Measurements from ENCODE around the gene SYT9.

The SYT9 gene

DNA sequence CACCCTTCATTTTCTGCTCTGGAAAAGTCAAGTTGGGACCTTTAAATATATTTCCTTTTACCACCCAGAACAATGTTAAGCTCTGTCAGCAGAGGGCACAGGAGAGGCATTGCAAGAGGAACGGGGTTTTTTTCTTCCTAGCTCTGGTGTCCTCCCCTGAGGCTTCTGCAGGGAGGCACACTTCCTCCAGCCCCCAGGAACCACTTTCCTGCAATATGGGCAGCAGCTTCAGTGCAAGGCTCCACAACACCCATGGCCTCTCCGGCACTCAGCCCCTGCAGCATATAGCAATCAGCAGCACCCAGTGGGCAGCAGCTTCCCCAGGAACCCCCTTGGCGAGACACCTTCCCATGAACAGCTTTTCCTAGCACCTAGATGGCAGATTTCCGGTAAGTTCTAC is 101.4 kb downstream of the SYT9 start:
- no peaks in the 10 kb centered on the region for H3F3A ChIP-seq (ENCODE audit: control insufficient read depth, insufficient read depth)
- no peaks in the 10 kb centered on the region for H3K9me3 ChIP-seq (ENCODE audit: control insufficient read depth, insufficient read depth, low read length)
- H3K4me1 ChIP-seq (ENCODE audit: control insufficient read depth, low read length), result no peaks in the 10 kb centered on the region
- no peaks in the 10 kb centered on the region for H4K20me1 ChIP-seq (ENCODE audit: control insufficient read depth, insufficient read depth, low read depth, low read length)
- H3K4me3 ChIP-seq (ENCODE audit: low read length), result no peak overlapping the region
- H3K27ac ChIP-seq (ENCODE audit: low read depth, low read length), result no peak overlapping the region
- no peaks in the 10 kb centered on the region for H3K9me2 ChIP-seq (replicated peaks; ENCODE audit: control insufficient read depth, low read length)
- H3K4me2 ChIP-seq (ENCODE audit: low read length), result no peak overlapping the region
- no peaks in the 10 kb centered on the region for H3K36me3 ChIP-seq (ENCODE audit: control insufficient read depth, low read length)
- no peaks in the 10 kb centered on the region for H3K27me3 ChIP-seq (ENCODE audit: control insufficient read depth, low read length)
- no peaks in the 10 kb centered on the region for H3K79me2 ChIP-seq (ENCODE audit: control insufficient read depth, low read length)
- no peak for TF ChIP-seq EZH2phosphoT487 (IDR thresholded peaks at IDR 0.05; ENCODE audit: borderline replicate concordance, low read length)
- TF ChIP-seq, protein P1, sequence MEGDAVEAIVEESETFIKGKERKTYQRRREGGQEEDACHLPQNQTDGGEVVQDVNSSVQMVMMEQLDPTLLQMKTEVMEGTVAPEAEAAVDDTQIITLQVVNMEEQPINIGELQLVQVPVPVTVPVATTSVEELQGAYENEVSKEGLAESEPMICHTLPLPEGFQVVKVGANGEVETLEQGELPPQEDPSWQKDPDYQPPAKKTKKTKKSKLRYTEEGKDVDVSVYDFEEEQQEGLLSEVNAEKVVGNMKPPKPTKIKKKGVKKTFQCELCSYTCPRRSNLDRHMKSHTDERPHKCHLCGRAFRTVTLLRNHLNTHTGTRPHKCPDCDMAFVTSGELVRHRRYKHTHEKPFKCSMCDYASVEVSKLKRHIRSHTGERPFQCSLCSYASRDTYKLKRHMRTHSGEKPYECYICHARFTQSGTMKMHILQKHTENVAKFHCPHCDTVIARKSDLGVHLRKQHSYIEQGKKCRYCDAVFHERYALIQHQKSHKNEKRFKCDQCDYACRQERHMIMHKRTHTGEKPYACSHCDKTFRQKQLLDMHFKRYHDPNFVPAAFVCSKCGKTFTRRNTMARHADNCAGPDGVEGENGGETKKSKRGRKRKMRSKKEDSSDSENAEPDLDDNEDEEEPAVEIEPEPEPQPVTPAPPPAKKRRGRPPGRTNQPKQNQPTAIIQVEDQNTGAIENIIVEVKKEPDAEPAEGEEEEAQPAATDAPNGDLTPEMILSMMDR (IDR thresholded peaks at IDR 0.05; ENCODE audit: low read depth, low read length, poor library complexity, severe bottlenecking), result peak; percentile 72

DNA sequence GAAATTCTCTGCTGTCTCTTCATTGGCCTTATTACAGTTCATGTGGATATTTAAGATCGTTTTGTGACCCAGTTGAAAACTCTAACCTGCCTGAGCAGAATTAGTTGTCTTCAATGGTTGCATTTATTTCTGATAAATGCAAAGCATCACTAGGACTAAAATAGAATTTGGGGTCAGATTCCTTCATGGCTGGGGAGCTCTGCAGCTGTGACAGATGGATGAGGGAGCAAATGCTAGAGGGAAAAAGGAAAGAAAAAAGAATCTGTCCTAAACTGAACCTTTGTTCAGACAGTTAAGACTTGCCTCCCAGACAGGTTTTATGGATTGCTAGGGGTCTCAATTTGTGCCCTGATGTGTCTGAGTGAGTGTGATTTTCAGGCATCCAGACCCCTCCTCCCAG is 113.0 kb downstream of the SYT9 start:
- TF ChIP-seq, protein P1 (IDR thresholded peaks at IDR 0.05; ENCODE audit: low read depth, low read length, poor library complexity, severe bottlenecking), result no peak
- no peak for TF ChIP-seq EZH2phosphoT487 (IDR thresholded peaks at IDR 0.05; ENCODE audit: borderline replicate concordance, low read length)
- Histone ChIP-seq H3K36me3 (ENCODE audit: control insufficient read depth, low read length) (no peaks in the 10 kb centered on the region), H3K4me3 (ENCODE audit: low read length) (peak overlapping the region; percentile 8; the same call in 1 of the 2 replicates), H4K20me1 (ENCODE audit: control insufficient read depth, insufficient read depth, low read depth, low read length) (no peaks in the 10 kb centered on the region), H3K4me1 (ENCODE audit: control insufficient read depth, low read length) (peaks cover 20% of the 10 kb centered on the region), H3K9me2 (replicated peaks; ENCODE audit: control insufficient read depth, low read length) (no peaks in the 10 kb centered on the region), H3K27me3 (ENCODE audit: control insufficient read depth, low read length) (no peaks in the 10 kb centered on the region), H3K4me2 (ENCODE audit: low read length) (peak overlapping the region; percentile 44), H3K9me3 (ENCODE audit: control insufficient read depth, insufficient read depth, low read length) (no peaks in the 10 kb centered on the region), H3F3A (ENCODE audit: control insufficient read depth, insufficient read depth) (no peaks in the 10 kb centered on the region), H3K27ac (ENCODE audit: low read depth, low read length) (no peak overlapping the region), H3K79me2 (ENCODE audit: control insufficient read depth, low read length) (no peaks in the 10 kb centered on the region)

DNA sequence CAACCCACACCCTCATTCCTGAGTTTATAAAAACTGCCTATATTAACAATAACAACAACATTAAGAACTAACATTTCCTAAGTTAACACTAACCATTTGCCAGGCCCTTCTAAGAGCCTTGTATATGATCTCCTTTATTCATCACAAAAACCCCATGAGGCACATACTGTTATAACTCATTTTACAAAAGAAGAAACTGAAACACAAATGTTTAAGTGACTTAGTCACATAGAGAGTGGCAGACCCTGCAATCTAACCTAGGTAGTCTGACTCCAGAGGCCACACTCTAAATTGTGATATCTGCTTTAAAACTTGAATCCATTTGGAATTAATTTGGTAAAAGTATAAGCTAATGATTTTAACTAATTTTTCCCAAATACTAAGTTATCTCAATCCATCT is 116.1 kb downstream of the SYT9 start:
- Histone ChIP-seq H3K9me2 (replicated peaks; ENCODE audit: control insufficient read depth, low read length) (no peaks in the 10 kb centered on the region), H3K36me3 (ENCODE audit: control insufficient read depth, low read length) (no peaks in the 10 kb centered on the region)
- TF ChIP-seq, protein P1 (IDR thresholded peaks at IDR 0.05; ENCODE audit: low read depth, low read length, poor library complexity, severe bottlenecking), result no peak
- no peak for TF ChIP-seq EZH2phosphoT487 (IDR thresholded peaks at IDR 0.05; ENCODE audit: borderline replicate concordance, low read length)

More for the DNA sequence above, 116.1 kb downstream of the SYT9 start:
- no peaks in the 10 kb centered on the region for H3F3A ChIP-seq (ENCODE audit: control insufficient read depth, insufficient read depth)
- peaks cover 20% of the 10 kb centered on the region for H3K4me1 ChIP-seq (ENCODE audit: control insufficient read depth, low read length)
- H3K27me3 ChIP-seq (ENCODE audit: control insufficient read depth, low read length), result peaks cover 9% of the 10 kb centered on the region; the same call in 1 of the 2 replicates
- no peaks in the 10 kb centered on the region for H3K79me2 ChIP-seq (ENCODE audit: control insufficient read depth, low read length)
- H3K9me3 ChIP-seq (ENCODE audit: control insufficient read depth, insufficient read depth, low read length), result no peaks in the 10 kb centered on the region
- no peak overlapping the region for H3K4me3 ChIP-seq (ENCODE audit: low read length)
- H4K20me1 ChIP-seq (ENCODE audit: control insufficient read depth, insufficient read depth, low read depth, low read length), result no peaks in the 10 kb centered on the region
- no peak overlapping the region for H3K4me2 ChIP-seq (ENCODE audit: low read length)
- no peak overlapping the region for H3K27ac ChIP-seq (ENCODE audit: low read depth, low read length)
